GM18909 (cell line): ENCODE data around the gene TSPAN9.

ENCODE experiments used
- ATAC-seq: cut with Tn5 transposase; IDR thresholded peaks from one replicate; pipeline ENCODE4 v1.9.1; 2021; ENCODE audit warnings: mild to moderate bottlenecking; ENCODE audit not compliant: unreplicated experiment, poor library complexity

The TSPAN9 gene

GRCh38 chr12:3199551-3200031 lies 122.4 kb downstream of the TSPAN9 start:
- ATAC-seq, result no peak

- ATAC-seq, result no peak
Measured at GRCh38 chr12:3200032-3200617, 122.9 kb downstream of the TSPAN9 start.

GRCh38 chr12:3200814-3201233 lies 123.6 kb downstream of the TSPAN9 start:
- no peak for ATAC-seq

GRCh38 chr12:3201339-3202051 lies 124.3 kb downstream of the TSPAN9 start:
- ATAC-seq, result no peak

- ATAC-seq, result no peak
Measured at GRCh38 chr12:3202096-3202495, 124.9 kb downstream of the TSPAN9 start.

- ATAC-seq, result no peak
Measured at GRCh38 chr12:3202734-3203446, 125.7 kb downstream of the TSPAN9 start.

GRCh38 chr12:3203713-3204112 lies 126.5 kb downstream of the TSPAN9 start:
- ATAC-seq, result no peak

- no peak for ATAC-seq
Measured at GRCh38 chr12:3204143-3204542, 127.0 kb downstream of the TSPAN9 start.

- no peak for ATAC-seq
Measured at GRCh38 chr12:3204730-3205531, 127.8 kb downstream of the TSPAN9 start.

GRCh38 chr12:3205742-3206519 lies 128.8 kb downstream of the TSPAN9 start:
- ATAC-seq, result no peak

GRCh38 chr12:3206536-3207072 lies 129.4 kb downstream of the TSPAN9 start:
- ATAC-seq, result no peak

- ATAC-seq, result no peak
Measured at GRCh38 chr12:3207175-3207574, 130.0 kb downstream of the TSPAN9 start.

- ATAC-seq, result no peak
Measured at GRCh38 chr12:3207858-3208257, 130.7 kb downstream of the TSPAN9 start.

GRCh38 chr12:3213188-3213587 lies 136.0 kb downstream of the TSPAN9 start:
- ATAC-seq, result no peak

- no peak for ATAC-seq
Measured at GRCh38 chr12:3213768-3214167, 136.6 kb downstream of the TSPAN9 start.

- no peak for ATAC-seq
Measured at GRCh38 chr12:3214526-3215365, 137.6 kb downstream of the TSPAN9 start.

GRCh38 chr12:3215410-3215975 lies 138.3 kb downstream of the TSPAN9 start:
- no peak for ATAC-seq

- ATAC-seq, result no peak
Measured at GRCh38 chr12:3216097-3216496, 138.9 kb downstream of the TSPAN9 start.
